Kidney (tissue), 14 donors: ENCODE data around the gene TBC1D10B. TPM values are rescaled to one million over a fixed set of nuclear protein-coding genes. Genes with fewer than 3 reads are reported as not detected.

Experiments used
- DNase-seq, 5 donors: peaks; one replicate each; pipeline ENCODE4 v3.0.0-alpha.2; 2013 to 2020
- FAIRE-seq: peaks from 2 replicates; lab custom pipeline; 2012; peaks lifted over from hg19 to GRCh38; lab: Jason Lieb, UNC
- H3K27ac ChIP-seq, 2 donors: one replicate each; pipeline ENCODE4 v1.7.0; 2013; ENCODE audit warnings: low read depth in 2 of 2, low read length in 2 of 2, inconsistent platforms in 1 of 2
- H3K27me3 ChIP-seq: one replicate; pipeline ENCODE4 v1.7.1; 2013; ENCODE audit warnings: low read length, inconsistent platforms; ENCODE audit not compliant: control insufficient read depth, insufficient read depth
- H3K36me3 ChIP-seq, 3 donors: one replicate each; pipeline versions ENCODE4 v1.7.0 to v1.7.1; 2013; ENCODE audit warnings: low read length in 3 of 3, control low read depth in 1 of 3, inconsistent platforms in 1 of 3; ENCODE audit not compliant: insufficient read depth in 3 of 3, control insufficient read depth in 2 of 3
- H3K4me1 ChIP-seq, 3 donors: one replicate each; pipeline versions ENCODE4 v1.7.0 to v1.7.1; 2013; ENCODE audit warnings: low read length in 3 of 3, inconsistent platforms in 1 of 3, low read depth in 1 of 3; ENCODE audit not compliant: control insufficient read depth in 2 of 3, insufficient read depth in 2 of 3
- H3K4me3 ChIP-seq, 3 donors: one replicate each; pipeline versions ENCODE4 v1.7.0 to v1.8.1; 2013; ENCODE audit warnings: low read length in 3 of 3, control low read depth in 1 of 3, inconsistent platforms in 1 of 3
- H3K9ac ChIP-seq, 3 donors: one replicate each; pipeline versions ENCODE4 v1.7.0 to v1.7.1; 2013; ENCODE audit warnings: low read length in 3 of 3, control low read depth in 1 of 3, inconsistent platforms in 1 of 3
- H3K9me3 ChIP-seq, 3 donors: one replicate each; pipeline versions ENCODE4 v1.7.0 to v1.7.1; 2013; ENCODE audit warnings: low read length in 3 of 3, control low read depth in 1 of 3, inconsistent platforms in 1 of 3; ENCODE audit not compliant: control insufficient read depth in 2 of 3, insufficient read depth in 1 of 3
- intact Hi-C: fragments of 100-400 bp; cut with DNase I; formaldehyde crosslinking; loops from one replicate; pipeline ENCODE4 v1.11.1; 2022
- polyA plus RNA-seq: library from polyadenylated mRNA; stranded (reverse); fragments of 350-450 nt; fragmentation: Illumina TruSeq; extraction: RNeasy Lipid Tissue Mini Kit (QIAGEN cat#74804); gene quantifications from one replicate; pipeline ENCODE4 v1.2.3, GENCODE V29; 2014; ENCODE audit warnings: low read depth, low replicate concordance; ENCODE audit not compliant: insufficient read depth
- total RNA-seq: library from RNA; stranded (reverse); fragmentation: NEBNext Ultra II Directional; extraction: Animal tissue kit (Norgen Biotek cat#: 25700); gene quantifications from one replicate; pipeline ENCODE4 v1.2.1, GENCODE V29; 2021
- TF ChIP-seq, protein P1 (sequence below): IDR thresholded peaks from 3 replicates; pipeline ENCODE4 v1.5.1; 2012; ENCODE audit warnings: mild to moderate bottlenecking, moderate library complexity, borderline replicate concordance; ENCODE audit not compliant: insufficient read depth; ENCODE audit errors: extremely low read depth
- donor health status: control.
- donor health status: control.
- donor health status: control.
- donor health status: control.
- donor health status: control.
- donor health status: DM: yes; HTN: yes; CAD: no.
- donor health status: Normal renal cell carcinoma (clear cell type).

Gene TBC1D10B
- total and polyA plus RNA-seq, 2 donors from 2014 or later: 30.1 to 32.7 TPM

DNA sequence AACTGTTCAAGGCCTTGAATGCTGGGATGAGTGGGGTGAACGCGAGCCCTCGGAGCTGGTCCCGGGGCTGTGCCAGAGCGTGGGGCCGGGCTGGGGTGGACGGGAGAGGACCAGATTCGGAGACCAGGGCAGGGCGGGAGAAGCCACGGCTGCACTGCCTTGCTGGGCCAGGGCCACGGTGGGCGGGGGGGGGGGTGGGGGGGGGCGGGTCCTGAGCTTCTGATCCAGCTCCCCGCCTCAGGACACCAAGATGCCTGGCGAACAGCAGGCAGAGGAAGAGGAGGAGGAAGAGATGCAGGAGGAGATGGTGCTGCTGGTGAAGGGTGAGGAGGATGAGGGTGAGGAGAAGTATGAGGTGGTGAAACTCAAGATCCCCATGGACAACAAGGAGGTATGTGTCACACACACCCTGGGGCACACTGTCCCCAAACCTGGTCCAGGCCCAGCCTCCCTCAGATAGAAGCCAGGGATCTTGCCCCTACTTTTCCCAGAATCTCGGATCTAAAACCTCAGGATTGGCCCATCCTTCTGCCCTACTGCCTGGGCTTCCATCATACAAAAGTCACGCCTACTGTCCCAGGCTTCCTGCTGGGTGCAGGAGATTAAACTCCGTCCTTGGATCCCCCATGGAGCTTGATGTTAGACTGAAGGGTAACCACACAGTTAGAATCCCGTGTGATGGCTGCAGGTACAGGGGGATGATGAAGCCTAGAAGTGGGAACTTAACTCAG is 37.7 kb upstream of the TBC1D10B start:
- intact Hi-C loops: no loop called here
- no peaks in the 10 kb centered on the region for H3K27me3 ChIP-seq
- TF ChIP-seq, protein P1, sequence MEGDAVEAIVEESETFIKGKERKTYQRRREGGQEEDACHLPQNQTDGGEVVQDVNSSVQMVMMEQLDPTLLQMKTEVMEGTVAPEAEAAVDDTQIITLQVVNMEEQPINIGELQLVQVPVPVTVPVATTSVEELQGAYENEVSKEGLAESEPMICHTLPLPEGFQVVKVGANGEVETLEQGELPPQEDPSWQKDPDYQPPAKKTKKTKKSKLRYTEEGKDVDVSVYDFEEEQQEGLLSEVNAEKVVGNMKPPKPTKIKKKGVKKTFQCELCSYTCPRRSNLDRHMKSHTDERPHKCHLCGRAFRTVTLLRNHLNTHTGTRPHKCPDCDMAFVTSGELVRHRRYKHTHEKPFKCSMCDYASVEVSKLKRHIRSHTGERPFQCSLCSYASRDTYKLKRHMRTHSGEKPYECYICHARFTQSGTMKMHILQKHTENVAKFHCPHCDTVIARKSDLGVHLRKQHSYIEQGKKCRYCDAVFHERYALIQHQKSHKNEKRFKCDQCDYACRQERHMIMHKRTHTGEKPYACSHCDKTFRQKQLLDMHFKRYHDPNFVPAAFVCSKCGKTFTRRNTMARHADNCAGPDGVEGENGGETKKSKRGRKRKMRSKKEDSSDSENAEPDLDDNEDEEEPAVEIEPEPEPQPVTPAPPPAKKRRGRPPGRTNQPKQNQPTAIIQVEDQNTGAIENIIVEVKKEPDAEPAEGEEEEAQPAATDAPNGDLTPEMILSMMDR: no peak
- H3K4me3 ChIP-seq: peak overlapping the region; percentile 61 to 65 (median 65)
- DNase-seq (no peak), FAIRE-seq (no peak)
- peaks cover 0 to 2% (median 0%) of the 10 kb centered on the region in 3 donors for H3K36me3 ChIP-seq
- peaks cover 0 to 17% (median 14%) of the 10 kb centered on the region in 3 donors for H3K4me1 ChIP-seq
- H3K9me3 ChIP-seq: no peaks in the 10 kb centered on the region
- peak overlapping the region; percentile 15 to 42 (median 26) for H3K9ac ChIP-seq
- peak overlapping the region; percentile 77 to 88 for H3K27ac ChIP-seq

DNA sequence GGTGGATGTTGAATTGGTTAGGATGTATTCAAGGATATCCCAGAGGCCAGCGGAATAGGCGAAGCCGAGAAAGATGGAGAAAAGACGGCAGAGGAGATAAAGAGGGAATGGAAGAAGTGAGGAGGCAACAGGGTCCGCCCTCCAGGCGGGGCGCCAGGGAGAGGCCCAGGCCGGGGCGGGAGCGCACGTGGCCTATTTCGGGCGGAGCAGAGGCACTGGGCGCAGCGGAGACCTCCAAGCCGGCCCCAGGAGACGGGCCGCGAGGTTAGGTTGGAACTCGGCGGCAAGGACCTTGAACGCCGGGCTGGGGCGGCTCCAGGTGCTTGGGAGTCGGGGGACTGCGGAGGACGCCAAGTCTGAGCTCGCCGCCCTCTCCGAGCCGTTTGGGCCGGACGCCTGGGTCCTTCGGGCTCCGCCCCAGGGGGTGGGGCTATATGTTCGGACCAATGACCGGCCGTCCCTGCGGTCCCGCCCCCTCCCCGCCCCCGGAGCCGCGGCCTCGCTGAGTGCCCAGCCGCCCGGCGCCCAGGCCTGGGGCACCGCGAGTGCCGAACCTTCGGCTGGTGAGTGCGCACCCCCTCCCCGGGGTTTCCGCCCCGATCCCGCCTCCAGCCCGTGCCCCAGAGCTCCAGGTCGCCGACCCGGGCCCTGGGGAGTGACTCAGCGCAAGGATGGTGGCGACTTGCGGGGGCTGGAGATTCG is 37.0 kb upstream of the TBC1D10B start, which contains the start of gene ZNF771:
ZNF771 (plus strand) TSS at position 505 of the 702 bp plus-strand sequence. CDS start 448 bp downstream, outside the sequence.
- DNase-seq: peak; percentile 91 to 98 (median 94)

GRCh38 chr16:30406795-30407101 is 36.5 kb upstream of the TBC1D10B start:
- Histone ChIP-seq H3K9me3 (no peaks in the 10 kb centered on the region), H3K4me3 (peak overlapping the region; percentile 65 to 85 (median 85)), H3K9ac (peak overlapping the region; percentile 29 to 81 (median 75)), H3K4me1 (peaks cover 0 to 12% (median 5%) of the 10 kb centered on the region in 3 donors), H3K36me3 (peaks cover 0 to under 1% (median 0%) of the 10 kb centered on the region in 3 donors), H3K27ac (peak overlapping the region in 1 of 2 donors; percentile 84), H3K27me3 (no peaks in the 10 kb centered on the region)
- FAIRE-seq (no peak), DNase-seq (no peak)
- TF ChIP-seq, protein P1: no peak
- intact Hi-C loops: no loop called here

More for the DNA sequence above, 37.0 kb upstream of the TBC1D10B start, which contains the start of gene ZNF771:
- intact Hi-C loops: no loop called here
- Histone ChIP-seq H3K27ac (peak within 1 kb of the TSS; percentile 84 to 88), H3K27me3 (no peaks in the 10 kb centered on the region), H3K9ac (peak within 1 kb of the TSS; percentile 42 to 81 (median 75)), H3K4me3 (peak within 1 kb of the TSS; percentile 65 to 85 (median 85)), H3K9me3 (no peaks in the 10 kb centered on the region), H3K4me1 (peaks cover 0 to 15% (median 7%) of the 10 kb centered on the region in 3 donors), H3K36me3 (peaks cover 0 to 2% (median 0%) of the 10 kb centered on the region in 3 donors)
- FAIRE-seq: no peak
- TF ChIP-seq, protein P1: no peak
